Loucy (cell line): ENCODE measurements around the gene MAN1A2.
"Not testable (repeated sequence)": the region's sequence is repeated elsewhere in the genome, so short reads cannot be mapped to it uniquely, and the experiment has no call there.

Source experiments
- H2AFZ ChIP-seq: fragments of 200-600 bp; sonication (generic); 2 replicates; pipeline ENCODE4 v1.6.0; 2016; ENCODE audit warnings: antibody characterized with exemption, mild to moderate bottlenecking, low read length, moderate library complexity
- H3F3A ChIP-seq: fragments of 200-600 bp; 2 replicates; pipeline ENCODE4 v1.6.0; 2016; ENCODE audit warnings: antibody characterized with exemption, low read depth, mild to moderate bottlenecking
- H3K27me3 ChIP-seq: fragments of 200-600 bp; sonication (generic); 2 replicates; pipeline ENCODE4 v1.6.1; 2014; ENCODE audit warnings: low read length, mild to moderate bottlenecking; ENCODE audit not compliant: insufficient read depth, poor library complexity, severe bottlenecking
- H3K36me3 ChIP-seq: fragments of 200-600 bp; sonication (generic); 2 replicates; pipeline ENCODE4 v1.6.1; 2016; ENCODE audit warnings: low read length; ENCODE audit not compliant: insufficient read depth
- H3K4me1 ChIP-seq: fragments of 200-600 bp; sonication (generic); 2 replicates; pipeline ENCODE4 v1.5.1; 2014; ENCODE audit warnings: low read length, mild to moderate bottlenecking; ENCODE audit not compliant: insufficient read depth, poor library complexity, severe bottlenecking
- H3K4me2 ChIP-seq: fragments of 200-600 bp; sonication (generic); 2 replicates; pipeline ENCODE4 v1.6.0; 2014; ENCODE audit warnings: antibody characterized with exemption, low read length, low read depth, mild to moderate bottlenecking; ENCODE audit not compliant: poor library complexity, severe bottlenecking
- H3K4me3 ChIP-seq: fragments of 200-600 bp; sonication (generic); 2 replicates; pipeline ENCODE4 v1.5.1; 2014; ENCODE audit warnings: low read length, mild to moderate bottlenecking, mixed read lengths; ENCODE audit not compliant: poor library complexity, severe bottlenecking
- H3K79me2 ChIP-seq: fragments of 200-600 bp; sonication (generic); 2 replicates; pipeline ENCODE4 v1.6.1; 2014; ENCODE audit warnings: low read length; ENCODE audit not compliant: insufficient read depth
- H3K9ac ChIP-seq: fragments of 200-600 bp; sonication (generic); 2 replicates; pipeline ENCODE4 v1.6.0; 2014; ENCODE audit warnings: mild to moderate bottlenecking, low read depth, low read length, moderate library complexity; ENCODE audit not compliant: poor library complexity, severe bottlenecking
- H3K9me2 ChIP-seq: fragments of 200-600 bp; sonication (generic); replicated peaks from 2 replicates; pipeline ENCODE4 v1.6.1; 2016; ENCODE audit warnings: low read depth, low read length, mixed read lengths
- H3K9me3 ChIP-seq: fragments of 200-600 bp; sonication (generic); 2 replicates; pipeline ENCODE4 v1.6.1; 2014; ENCODE audit warnings: mild to moderate bottlenecking, antibody characterized with exemption, low read length, low read depth; ENCODE audit not compliant: insufficient read depth
- H4K20me1 ChIP-seq: fragments of 200-600 bp; sonication (generic); 2 replicates; pipeline ENCODE4 v1.6.0; 2014; ENCODE audit warnings: antibody characterized with exemption, low read length, mild to moderate bottlenecking; ENCODE audit not compliant: insufficient read depth, poor library complexity, severe bottlenecking
- EZH2phosphoT487 ChIP-seq: fragments of 200-600 bp; IDR thresholded peaks from 2 replicates; pipeline ENCODE4 v1.6.1; 2018; ENCODE audit warnings: antibody characterized with exemption, mild to moderate bottlenecking, moderate library complexity, borderline replicate concordance
- TF ChIP-seq, protein P1 (sequence below): fragments of 200-600 bp; sonication (generic); conservative IDR thresholded peaks from 2 replicates; pipeline ENCODE4 v1.5.1; 2014; ENCODE audit warnings: mild to moderate bottlenecking, antibody characterized with exemption, low read length

Gene MAN1A2

DNA sequence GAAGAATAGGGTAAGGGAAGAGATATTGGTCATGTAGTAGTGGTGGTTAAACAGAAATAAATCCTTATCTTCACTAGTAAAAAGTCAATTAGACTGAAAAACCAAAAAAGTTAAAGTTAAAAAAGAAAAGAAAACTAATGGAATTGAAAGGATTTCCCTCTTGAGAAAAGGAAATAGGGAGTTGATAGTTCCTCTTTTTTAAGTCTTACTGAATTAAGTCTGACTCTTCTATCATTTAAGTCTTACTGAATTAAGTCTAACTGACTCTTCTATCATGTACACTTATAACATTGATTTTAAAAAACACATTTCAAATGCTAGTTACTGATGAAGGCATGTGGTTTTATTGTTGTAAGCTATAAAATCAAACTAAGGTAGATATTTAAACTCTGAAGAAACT lies 189.1 kb downstream of the MAN1A2 start:
- Histone ChIP-seq H3K27me3 (no peaks in the 10 kb centered on the region), H3K4me3 (no peak overlapping the region), H3F3A (no peaks in the 10 kb centered on the region), H3K36me3 (no peaks in the 10 kb centered on the region), H2AFZ (no peak overlapping the region), H3K79me2 (no peaks in the 10 kb centered on the region), H3K9me2 (no peaks in the 10 kb centered on the region), H3K4me1 (peaks cover 3% of the 10 kb centered on the region), H3K9me3 (no peaks in the 10 kb centered on the region), H4K20me1 (no peaks in the 10 kb centered on the region), H3K9ac (no peak overlapping the region), H3K4me2 (no peak overlapping the region)
- no peak for TF ChIP-seq EZH2phosphoT487
- TF ChIP-seq, protein P1, sequence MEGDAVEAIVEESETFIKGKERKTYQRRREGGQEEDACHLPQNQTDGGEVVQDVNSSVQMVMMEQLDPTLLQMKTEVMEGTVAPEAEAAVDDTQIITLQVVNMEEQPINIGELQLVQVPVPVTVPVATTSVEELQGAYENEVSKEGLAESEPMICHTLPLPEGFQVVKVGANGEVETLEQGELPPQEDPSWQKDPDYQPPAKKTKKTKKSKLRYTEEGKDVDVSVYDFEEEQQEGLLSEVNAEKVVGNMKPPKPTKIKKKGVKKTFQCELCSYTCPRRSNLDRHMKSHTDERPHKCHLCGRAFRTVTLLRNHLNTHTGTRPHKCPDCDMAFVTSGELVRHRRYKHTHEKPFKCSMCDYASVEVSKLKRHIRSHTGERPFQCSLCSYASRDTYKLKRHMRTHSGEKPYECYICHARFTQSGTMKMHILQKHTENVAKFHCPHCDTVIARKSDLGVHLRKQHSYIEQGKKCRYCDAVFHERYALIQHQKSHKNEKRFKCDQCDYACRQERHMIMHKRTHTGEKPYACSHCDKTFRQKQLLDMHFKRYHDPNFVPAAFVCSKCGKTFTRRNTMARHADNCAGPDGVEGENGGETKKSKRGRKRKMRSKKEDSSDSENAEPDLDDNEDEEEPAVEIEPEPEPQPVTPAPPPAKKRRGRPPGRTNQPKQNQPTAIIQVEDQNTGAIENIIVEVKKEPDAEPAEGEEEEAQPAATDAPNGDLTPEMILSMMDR: no peak

DNA sequence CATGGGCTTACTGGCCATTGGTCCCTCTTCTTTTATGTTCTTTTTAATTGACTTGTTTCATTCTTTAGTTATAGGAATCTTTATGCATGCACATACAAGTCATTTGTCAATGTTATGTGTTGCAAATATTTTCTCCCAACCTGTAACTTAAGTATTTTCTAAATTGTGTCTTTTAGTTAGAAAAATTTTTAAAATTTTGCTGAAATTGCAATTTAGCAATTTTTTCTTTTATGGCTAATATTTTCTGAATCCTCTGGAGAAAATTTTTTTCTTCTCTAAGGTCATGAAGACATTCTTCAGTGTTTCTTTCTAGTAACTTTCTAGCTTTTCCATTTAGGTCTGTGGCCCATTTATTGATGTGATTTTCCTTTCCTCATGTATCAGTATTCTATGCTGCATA lies 189.7 kb downstream of the MAN1A2 start:
- Histone ChIP-seq H3K4me2 (no peak overlapping the region), H3K9ac (no peak overlapping the region), H3K36me3 (no peaks in the 10 kb centered on the region), H3K4me1 (peaks cover 3% of the 10 kb centered on the region), H4K20me1 (no peaks in the 10 kb centered on the region), H3F3A (no peaks in the 10 kb centered on the region), H3K4me3 (no peak overlapping the region), H3K79me2 (no peaks in the 10 kb centered on the region), H3K9me2 (no peaks in the 10 kb centered on the region), H2AFZ (no peak overlapping the region), H3K27me3 (no peaks in the 10 kb centered on the region), H3K9me3 (no peaks in the 10 kb centered on the region)
- no peak for TF ChIP-seq EZH2phosphoT487
- TF ChIP-seq, protein P1: no peak

DNA sequence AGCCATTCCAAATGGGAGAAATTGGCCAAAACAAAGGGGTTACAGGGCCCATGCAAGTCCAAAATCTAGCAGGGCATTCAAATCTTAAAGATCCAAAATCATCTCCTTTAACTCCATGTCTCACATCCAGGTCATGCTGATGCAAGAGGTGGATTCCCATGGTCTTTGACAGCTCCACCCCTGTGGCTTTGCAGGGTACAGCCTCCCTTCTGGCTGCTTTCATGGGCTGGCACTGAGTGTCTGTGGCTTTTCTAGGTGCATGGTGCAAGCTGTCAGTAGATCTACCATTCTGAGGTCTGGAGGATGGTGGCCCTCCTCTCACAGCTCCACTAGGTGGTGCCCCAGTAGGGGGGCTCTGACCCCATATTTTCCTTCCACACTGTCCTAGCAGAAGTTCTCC lies 191.2 kb downstream of the MAN1A2 start:
- TF ChIP-seq, protein P1: 0 out of 2 replicates have a peak, but pooled peaks have one; percentile 9
- H4K20me1 ChIP-seq, H3K4me3 ChIP-seq, H2AFZ ChIP-seq, H3K9ac ChIP-seq, H3K36me3 ChIP-seq, H3K79me2 ChIP-seq, H3K4me2 ChIP-seq, H3F3A ChIP-seq, H3K27me3 ChIP-seq, H3K4me1 ChIP-seq, H3K9me3 ChIP-seq, H3K9me2 ChIP-seq: not testable (repeated sequence)
